ENCODE measurements around the gene MTHFD1L. TPM values are rescaled to one million over a fixed set of nuclear protein-coding genes. Genes with fewer than 3 reads are reported as not detected.

The MTHFD1L gene
- total and polyA plus RNA-seq, 2 of the 4 experiments (the other 2 are of a cell fraction), result 43.5 to 53.2 TPM

DNA sequence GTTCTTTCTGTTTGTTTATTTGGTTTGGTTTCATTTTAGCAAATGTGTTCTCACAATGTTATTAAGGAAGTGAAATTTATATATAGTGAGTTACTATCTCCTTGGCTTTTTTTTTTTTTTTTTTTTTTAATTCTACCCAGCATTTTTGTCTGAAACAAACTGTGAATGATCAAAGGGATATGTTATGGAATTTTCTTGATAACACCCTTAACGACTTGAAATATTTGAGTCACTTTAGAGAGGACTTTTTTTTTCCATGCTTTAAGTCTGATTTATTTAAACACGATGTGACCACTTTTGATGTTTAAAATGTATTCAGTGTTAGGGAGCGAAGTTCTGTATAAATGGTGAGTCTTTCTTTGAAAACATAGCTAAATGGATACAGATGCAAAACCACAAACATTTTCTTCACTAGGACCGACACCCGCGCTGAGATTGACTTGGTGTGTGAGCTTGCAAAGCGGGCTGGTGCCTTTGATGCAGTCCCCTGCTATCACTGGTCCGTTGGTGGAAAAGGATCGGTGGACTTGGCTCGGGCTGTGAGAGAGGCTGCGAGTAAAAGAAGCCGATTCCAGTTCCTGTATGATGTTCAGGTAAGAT lies 149.7 kb downstream of the MTHFD1L start:
- dilution Hi-C loops (cut with HindIII; ENCODE audit: low sequenced_read_pairs, unreplicated experiment), result no loop called here

More for the DNA sequence above, 149.7 kb downstream of the MTHFD1L start:
- H3K27ac ChIP-seq (ENCODE audit: insufficient read depth, low read length), result peak overlapping the region; percentile 45
- CTCF ChIA-PET, result interaction anchor here (0.8 to 3.4 kb wide), 14 partner anchors 11 to 321 kb away, joined by 3 to 56 read pairs (median 4); no protein-coding TSS in a partner anchor
- no peak for ATAC-seq (ENCODE audit: low read depth)
- H3K4ac ChIP-seq (ENCODE audit: low read depth, low read length), result peak overlapping the region; percentile 75
- H2AFZ ChIP-seq (replicated peaks; ENCODE audit: low read length, poor library complexity), result peak overlapping the region; percentile 39
- peaks cover 18% of the 10 kb centered on the region for H3K4me1 ChIP-seq (ENCODE audit: control insufficient read depth, insufficient read depth, low read length)
- H3K9me1 ChIP-seq (ENCODE audit: insufficient read depth, low read length), result peaks cover 23% of the 10 kb centered on the region
- H2BK5ac ChIP-seq (ENCODE audit: low read depth, low read length, poor library complexity, severe bottlenecking), result peak overlapping the region; percentile 84
- no CpG with 5 or more reads among the region's 12 CpGs for WGBS, 2 experiments (ENCODE audit: extremely low coverage in 2 of 2, insufficient read length in 1 of 2)
- H4K5ac ChIP-seq (ENCODE audit: low read depth, low read length), result peak overlapping the region; percentile 27
- H2AK9ac ChIP-seq (replicated peaks; ENCODE audit: low read depth, low read length, poor library complexity), result no peak overlapping the region
- H2BK20ac ChIP-seq (ENCODE audit: low read depth, low read length), result peak overlapping the region; percentile 20; the same call in 1 of the 2 replicates
- no peaks in the 10 kb centered on the region for H3K9me3 ChIP-seq (ENCODE audit: control insufficient read depth, insufficient read depth, low read length)
- H2BK15ac ChIP-seq (ENCODE audit: low read depth, low read length), result peak overlapping the region; percentile 20; the same call in 2 of the 3 replicates
- no peaks in the 10 kb centered on the region for H3K27me3 ChIP-seq (ENCODE audit: control insufficient read depth, insufficient read depth, low read length)
- peak overlapping the region; percentile 49; the same call in 1 of the 2 replicates for H4K91ac ChIP-seq (ENCODE audit: insufficient read depth, low read depth, low read length)
- H4K20me1 ChIP-seq (ENCODE audit: insufficient read depth, low read length), result 0 out of 2 replicates have a peak, but pooled peaks cover 5% of the 10 kb centered on the region
- peaks cover 64% of the 10 kb centered on the region for H3K36me3 ChIP-seq (ENCODE audit: control insufficient read depth, insufficient read depth, low read length)
- H3K14ac ChIP-seq (replicated peaks; ENCODE audit: low read depth, low read length), result peak overlapping the region; percentile 73
- intact Hi-C loops (cut with micrococcal nuclease) (loop anchor here (2.0 to 10.0 kb wide), 2 partner anchors 230 to 310 kb away; no protein-coding TSS in a partner anchor), in situ Hi-C loops (cut with MboI; ENCODE audit: low sequenced_read_pairs) (no loop called here)
- peak overlapping the region; percentile 3 for H3K9ac ChIP-seq (ENCODE audit: low read depth, low read length)
- no TSS peak for BruUV-seq (replicated peaks)
- peak overlapping the region; percentile 3; the same call in 1 of the 2 replicates for H3K4me2 ChIP-seq (ENCODE audit: low read depth, low read length)
- POLR2A ChIA-PET (ENCODE audit: unreplicated experiment), result no interaction called here
- H3K56ac ChIP-seq (ENCODE audit: extremely low read depth, insufficient read depth, low read length), result 0 out of 2 replicates have a peak overlapping the region, but pooled peaks have one; percentile 4
- peak overlapping the region; percentile 23; the same call in 1 of the 2 replicates for H2AK5ac ChIP-seq (ENCODE audit: low read depth, low read length)
- H3K23ac ChIP-seq (ENCODE audit: low read depth, low read length), result peak overlapping the region; percentile 76
- DNase-seq, result peak; percentile 41
- peak overlapping the region; percentile 71; the same call in 1 of the 2 replicates for H3K18ac ChIP-seq (ENCODE audit: low read depth, low read length)
- H2BK120ac ChIP-seq (ENCODE audit: low read depth, low read length), result peak overlapping the region; percentile 56
- H4K8ac ChIP-seq (ENCODE audit: low read depth in 2 of 2, low read length in 2 of 2), result peak overlapping the region; percentile 72 to 74; a peak in 3 of 4 replicates
- H3K4me3 ChIP-seq (ENCODE audit: insufficient read depth, low read depth, low read length), result no peak overlapping the region
- H3K79me1 ChIP-seq (ENCODE audit: low read depth in 1 of 2, low read length in 2 of 2), result peaks cover 10 to 43% of the 10 kb centered on the region in 2 experiments
- no peak for TF ChIP-seq SMC3 (IDR thresholded peaks at IDR 0.05; ENCODE audit: low read depth, low read length)
